ENCODE measurements around the gene ITPR1.

GRCh38 chr3:4528320-4528719, 35.2 kb downstream of the ITPR1 start:
- no peak for TF ChIP-seq SP1 (IDR thresholded peaks at IDR 0.05)
- TF ChIP-seq FOXK2 (IDR thresholded peaks at IDR 0.05): no peak
- TF ChIP-seq ZNF384 (IDR thresholded peaks at IDR 0.05): no peak
- no peak for TF ChIP-seq NFRKB (IDR thresholded peaks at IDR 0.05)
- no peak for TF ChIP-seq HDGF (IDR thresholded peaks at IDR 0.05; ENCODE audit: borderline replicate concordance)

Measured in HEK293T (cell line).